Measurements from ENCODE around the gene ALKAL2. TPM values are rescaled to one million over a fixed set of nuclear protein-coding genes. Genes with fewer than 3 reads are reported as not detected.

Gene ALKAL2
- total RNA-seq, 1 experiment from 2014 or later: 2.6 TPM

Other genes starting within 250 kb of the ALKAL2 start
- gene FAM110C, start 241.6 kb downstream of the ALKAL2 start, total RNA-seq (2014; rRNA removed; shearing (Covaris generic)): 2.0 and 2.3 TPM in 2 replicates
- 13.1 and 15.4 TPM in 2 replicates for gene SH3YL1, start 24.1 kb downstream of the ALKAL2 start, total RNA-seq (2014; rRNA removed; shearing (Covaris generic))
- gene ACP1, start 23.1 kb downstream of the ALKAL2 start, total RNA-seq (2014; rRNA removed; shearing (Covaris generic)): 138 and 179 TPM in 2 replicates

All from H7 (cell line).